Breast epithelium (tissue), 3 donors: ENCODE data around the gene ATP13A2.

Source experiments
- POLR2A ChIP-seq: fragments of 450-650 bp; IDR thresholded peaks from one replicate; pipeline ENCODE4 v1.6.1; 2016; ENCODE audit warnings: antibody characterized with exemption, mild to moderate bottlenecking, moderate library complexity
- POLR2AphosphoS5 ChIP-seq, 3 donors: sonication (generic); formaldehyde crosslinking; IDR thresholded peaks; one replicate each; pipeline ENCODE4 v1.6.1; 2017; ENCODE audit warnings: antibody characterized with exemption in 3 of 3
- TF ChIP-seq, protein P1 (sequence below), 3 donors: fragments of 450-650 bp; IDR thresholded peaks; one replicate each; pipeline ENCODE4 v1.5.1; 2016 to 2017; ENCODE audit warnings: antibody characterized with exemption in 3 of 3, mild to moderate bottlenecking in 3 of 3, moderate library complexity in 3 of 3

- TF ChIP-seq, protein P1, sequence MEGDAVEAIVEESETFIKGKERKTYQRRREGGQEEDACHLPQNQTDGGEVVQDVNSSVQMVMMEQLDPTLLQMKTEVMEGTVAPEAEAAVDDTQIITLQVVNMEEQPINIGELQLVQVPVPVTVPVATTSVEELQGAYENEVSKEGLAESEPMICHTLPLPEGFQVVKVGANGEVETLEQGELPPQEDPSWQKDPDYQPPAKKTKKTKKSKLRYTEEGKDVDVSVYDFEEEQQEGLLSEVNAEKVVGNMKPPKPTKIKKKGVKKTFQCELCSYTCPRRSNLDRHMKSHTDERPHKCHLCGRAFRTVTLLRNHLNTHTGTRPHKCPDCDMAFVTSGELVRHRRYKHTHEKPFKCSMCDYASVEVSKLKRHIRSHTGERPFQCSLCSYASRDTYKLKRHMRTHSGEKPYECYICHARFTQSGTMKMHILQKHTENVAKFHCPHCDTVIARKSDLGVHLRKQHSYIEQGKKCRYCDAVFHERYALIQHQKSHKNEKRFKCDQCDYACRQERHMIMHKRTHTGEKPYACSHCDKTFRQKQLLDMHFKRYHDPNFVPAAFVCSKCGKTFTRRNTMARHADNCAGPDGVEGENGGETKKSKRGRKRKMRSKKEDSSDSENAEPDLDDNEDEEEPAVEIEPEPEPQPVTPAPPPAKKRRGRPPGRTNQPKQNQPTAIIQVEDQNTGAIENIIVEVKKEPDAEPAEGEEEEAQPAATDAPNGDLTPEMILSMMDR (IDR thresholded peaks at IDR 0.05) = no peak
- TF ChIP-seq POLR2A (no peak), POLR2AphosphoS5 (IDR thresholded peaks at IDR 0.05) (no peak)
Observed at GRCh38 chr1:16946646-16947045, 65.1 kb downstream of the ATP13A2 start.
